ENCODE results near the gene C1S.

DNA sequence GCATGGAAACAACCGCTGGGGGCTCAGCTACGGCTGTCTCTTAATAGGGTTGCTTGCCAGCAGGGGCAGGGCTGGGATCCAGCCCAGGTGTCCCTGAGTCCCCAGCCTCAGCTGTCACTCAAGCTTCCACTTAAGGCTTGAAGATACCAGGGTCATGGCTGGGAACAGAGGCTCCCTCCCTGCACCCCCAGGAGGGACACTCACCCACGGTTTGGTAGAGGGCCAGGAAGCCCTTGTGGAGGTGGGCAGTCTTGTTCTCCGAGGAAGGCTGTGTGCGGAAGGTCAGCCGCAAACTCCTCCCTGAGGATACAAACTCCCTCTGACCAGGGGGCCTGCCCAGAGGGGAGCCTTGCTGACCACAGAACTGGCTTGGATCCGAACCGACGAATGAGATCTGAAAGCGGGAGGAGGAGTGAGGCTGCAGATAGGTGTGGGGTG lies 41.2 kb downstream of the C1S start:
- TF ChIP-seq EZH2 (IDR thresholded peaks at IDR 0.05; ENCODE audit: insufficient read depth, poor library complexity, severe bottlenecking) (no peak), EZH2phosphoT487 (IDR thresholded peaks at IDR 0.05; ENCODE audit: insufficient read depth, low read depth) (no peak)
